CD4-positive, alpha-beta T cell (primary cell): ENCODE data around the gene U2AF2. TPM values are rescaled to one million over a fixed set of nuclear protein-coding genes. Genes with fewer than 3 reads are reported as not detected.

Experiments used
- ATAC-seq: fragments of 200-7000 bp; cut with Tn5 transposase; one replicate; pipeline ENCODE4 v1.10.0; 2022; ENCODE audit warnings: mild to moderate bottlenecking; ENCODE audit not compliant: poor library complexity
- CTCF ChIA-PET: fragments of 350-600 bp; sonication (Branson Sonifier 250); formaldehyde crosslinking; loops from one replicate; lab custom pipeline; 2021; ENCODE audit warnings: antibody characterized with exemption, inconsistent platforms; lab: Charles Lee
- POLR2A ChIA-PET: fragments of 350-600 bp; sonication (Branson Sonifier 250); formaldehyde crosslinking; loops from one replicate; lab custom pipeline; 2021; ENCODE audit warnings: antibody characterized with exemption, inconsistent platforms; lab: Charles Lee
- DNase-seq, 14 experiments: peaks; one replicate each; pipeline ENCODE4 v3.0.0-alpha.2; 2013 to 2020; ENCODE audit warnings: mixed read lengths in 2 of 14
- H3K27ac ChIP-seq, 2 donors: one replicate each; pipeline versions ENCODE4 v1.5.1 to v1.7.0; 2013; ENCODE audit warnings: low read length in 2 of 2, low read depth in 1 of 2, mild to moderate bottlenecking in 1 of 2
- H3K27me3 ChIP-seq, 2 experiments: 1 replicate in 1 of 2; 2 replicates in 1 of 2; pipeline versions ENCODE4 v1.6.1 to v1.7.0; 2013; ENCODE audit warnings: low read length in 2 of 2, control low read depth in 1 of 2, mild to moderate bottlenecking in 1 of 2, moderate library complexity in 1 of 2; ENCODE audit not compliant: insufficient read depth in 2 of 2, control insufficient read depth in 1 of 2
- H3K36me3 ChIP-seq: one replicate; pipeline ENCODE4 v1.6.1; 2013; ENCODE audit warnings: low read length, control low read depth; ENCODE audit not compliant: insufficient read depth
- H3K4me1 ChIP-seq: one replicate; pipeline ENCODE4 v1.6.1; 2013; ENCODE audit warnings: low read length, control low read depth; ENCODE audit not compliant: insufficient read depth
- H3K4me3 ChIP-seq: one replicate; pipeline ENCODE4 v1.5.1; 2013; ENCODE audit warnings: mild to moderate bottlenecking, low read length, moderate library complexity
- H3K9me3 ChIP-seq, 2 experiments: 1 replicate in 1 of 2; 2 replicates in 1 of 2; pipeline versions ENCODE4 v1.6.1 to v1.7.0; 2013; ENCODE audit warnings: low read length in 2 of 2, mild to moderate bottlenecking in 2 of 2, control low read depth in 1 of 2, moderate library complexity in 1 of 2; ENCODE audit not compliant: control insufficient read depth in 1 of 2, insufficient read depth in 1 of 2
- H3K27ac Mint-ChIP-seq: one replicate; pipeline ENCODE4 v1.8.0; 2020; ENCODE audit warnings: mixed read lengths
- H3K27me3 Mint-ChIP-seq: one replicate; pipeline ENCODE4 v1.8.0; 2021; ENCODE audit warnings: mixed read lengths
- H3K36me3 Mint-ChIP-seq: one replicate; pipeline ENCODE4 v1.8.0; 2021; ENCODE audit warnings: low read depth, mixed read lengths
- H3K4me1 Mint-ChIP-seq: one replicate; pipeline ENCODE4 v1.8.0; 2021; ENCODE audit warnings: low read depth, mixed read lengths
- H3K4me3 Mint-ChIP-seq: one replicate; pipeline ENCODE4 v1.8.0; 2020; ENCODE audit warnings: mild to moderate bottlenecking, mixed read lengths
- H3K9me3 Mint-ChIP-seq: one replicate; pipeline ENCODE4 v1.8.0; 2020; ENCODE audit warnings: mixed read lengths
- CTCF ChIP-seq: fragments of 200-600 bp; IDR thresholded peaks from one replicate; pipeline ENCODE4 v1.8.0; 2022; ENCODE audit warnings: antibody characterized with exemption, mild to moderate bottlenecking
- intact Hi-C, 2 experiments: fragments of 100-400 bp; cut with DNase I in 1 of 2; cut with micrococcal nuclease in 1 of 2; formaldehyde crosslinking; loops; one replicate each; pipeline versions ENCODE4 v1.15.1 to v1.9.0; 2023 to 2025; cut with DNase I, micrococcal nuclease
- total RNA-seq, 174 experiments: library from RNA in 2 of 174; stranded (reverse) in 2 of 174; gene quantifications; one replicate each; pipeline ENCODE4 v1.2.3 and lab custom pipeline; 2021 to 2026

U2AF2 gene
- total RNA-seq, 2 experiments from 2014 or later = 209 to 212 TPM

DNA sequence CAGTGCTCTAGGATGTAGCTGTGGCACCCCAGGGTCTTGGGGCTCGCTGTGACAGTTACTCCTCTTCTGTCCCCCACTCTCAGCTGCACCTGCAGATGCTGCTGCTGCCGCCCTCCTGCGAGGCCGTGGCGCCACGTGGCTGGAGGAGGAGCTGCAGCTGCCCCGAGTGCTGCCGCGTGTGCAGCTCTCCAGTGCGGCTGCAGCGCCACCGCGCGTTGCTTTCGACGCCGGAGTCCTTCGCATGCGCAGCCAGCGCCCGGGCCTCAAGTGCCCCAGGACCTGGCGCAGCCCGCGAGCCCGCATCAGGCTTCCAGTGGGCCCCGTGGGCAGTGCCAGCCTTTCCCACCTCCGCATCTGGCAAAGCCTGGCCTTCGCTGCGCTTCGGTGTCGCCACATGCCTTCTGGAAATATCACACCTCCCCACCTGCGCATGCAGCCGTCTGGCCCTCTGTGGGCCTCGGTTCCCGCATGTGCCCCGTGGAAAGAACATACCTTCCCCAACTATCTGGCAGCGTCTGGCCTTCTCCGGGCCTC lies 14.7 kb upstream of the U2AF2 start:
- ATAC-seq = peak; percentile 50
- peaks cover 71% of the 10 kb centered on the region for H3K4me1 Mint-ChIP-seq
- CTCF ChIA-PET = interaction anchor here (0.7 to 5.0 kb wide), 7 partner anchors 9 to 136 kb away, joined by 3 to 29 read pairs (median 7); partner anchors contain the start of genes FIZ1, U2AF2, ZNF524 and ZNF784
- Histone ChIP-seq H3K4me3 (peak overlapping the region; percentile 45), H3K4me1 (peaks cover 87% of the 10 kb centered on the region), H3K36me3 (peaks cover 9% of the 10 kb centered on the region), H3K27me3 (no peaks in the 10 kb centered on the region), H3K27ac (peak overlapping the region; percentile 76 to 78), H3K9me3 (peaks cover 0 to 5% of the 10 kb centered on the region in 2 experiments)
- peaks cover 3% of the 10 kb centered on the region for H3K9me3 Mint-ChIP-seq
- peak in 13 of 14 experiments; percentile 63 to 93 (median 73) for DNase-seq
- H3K27ac Mint-ChIP-seq = peak overlapping the region; percentile 84
- no peaks in the 10 kb centered on the region for H3K27me3 Mint-ChIP-seq
- H3K4me3 Mint-ChIP-seq = peak overlapping the region; percentile 81
- POLR2A ChIA-PET = interaction anchor here (0.7 to 2.0 kb wide), 8 partner anchors 9 to 59 kb away, joined by 3 to 13 read pairs (median 4); partner anchors contain the start of genes FIZ1, U2AF2, ZNF524 and ZNF784
- intact Hi-C loops = loop anchor here in 1 of 2 experiments (1.0 to 5.0 kb wide), 3 partner anchors 8 to 253 kb away; partner anchors contain the start of genes FIZ1 and RPL28
- TF ChIP-seq CTCF = peak; percentile 47
- H3K36me3 Mint-ChIP-seq = peaks cover 41% of the 10 kb centered on the region

- ATAC-seq = peak; percentile 7
- Histone ChIP-seq H3K27ac (peak within 1 kb of the TSS; percentile 76 to 78), H3K27me3 (no peaks in the 10 kb centered on the region), H3K4me1 (peaks cover 86% of the 10 kb centered on the region), H3K36me3 (peaks cover 15% of the 10 kb centered on the region), H3K4me3 (peak within 1 kb of the TSS; percentile 78), H3K9me3 (peaks cover 0 to 5% of the 10 kb centered on the region in 2 experiments)
- intact Hi-C loops = loop anchor here in 1 of 2 experiments (1.0 to 5.0 kb wide), 3 partner anchors 8 to 254 kb away; partner anchors contain the start of genes FIZ1 and RPL28
- H3K4me3 Mint-ChIP-seq = peak within 1 kb of the TSS; percentile 86
- H3K27me3 Mint-ChIP-seq = no peaks in the 10 kb centered on the region
- H3K4me1 Mint-ChIP-seq = peaks cover 68% of the 10 kb centered on the region
- CTCF ChIA-PET = interaction anchor here (0.7 to 5.0 kb wide), 6 partner anchors 9 to 137 kb away, joined by 3 to 29 read pairs (median 8); partner anchors contain the start of genes U2AF2, ZNF784 and ZNF865
- no peak for TF ChIP-seq CTCF
- DNase-seq = peak in 11 of 14 experiments; percentile 34 to 78 (median 55)
- peak within 1 kb of the TSS; percentile 84 for H3K27ac Mint-ChIP-seq
- peaks cover 34% of the 10 kb centered on the region for H3K36me3 Mint-ChIP-seq
- POLR2A ChIA-PET = interaction anchor here (0.6 to 2.0 kb wide), 6 partner anchors 9 to 53 kb away, joined by 3 to 13 read pairs (median 6); partner anchors contain the start of genes FIZ1, U2AF2, ZNF524 and ZNF784
- H3K9me3 Mint-ChIP-seq = peaks cover 3% of the 10 kb centered on the region
Observed at GRCh38 chr19:55640577-55641425, 14.0 kb upstream of the U2AF2 start, which contains the start of gene ZNF580. Gene ZNF580, plus strand, starts transcription at chr19:55641002. Its CDS starts 1,507 bp downstream, at chr19:55642509.
